Measurements from ENCODE around the gene JUNB. TPM values are rescaled to one million over a fixed set of nuclear protein-coding genes. Genes with fewer than 3 reads are reported as not detected.

Gene JUNB
- total and polyA plus RNA-seq, 2 of the 8 experiments (the other 6 are each of a cell fraction or from before 2014, with no cell fraction given) = 7.4 to 10.0 TPM

DNA sequence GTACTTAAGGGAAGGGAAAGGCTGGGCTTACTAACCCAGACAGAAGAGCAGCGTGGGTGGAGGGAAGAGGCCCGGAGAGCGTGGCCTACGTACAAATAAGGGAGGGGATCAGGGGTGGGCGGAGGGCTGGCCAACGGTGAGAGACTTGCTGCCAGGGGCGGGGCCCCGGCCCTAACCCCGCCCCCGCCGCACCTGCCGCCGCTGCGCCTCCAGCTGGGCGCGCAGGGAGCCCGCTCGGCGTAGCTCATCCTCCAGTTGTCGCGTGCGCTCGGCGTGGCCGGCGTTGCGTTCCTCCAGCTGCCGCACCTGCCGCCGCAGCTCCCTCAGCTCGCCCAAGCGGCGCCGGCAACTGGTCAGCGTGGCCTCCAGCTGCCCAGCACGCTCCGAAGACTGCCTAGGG is 21.6 kb upstream of the JUNB start (continued):
- TF ChIP-seq, protein P1, sequence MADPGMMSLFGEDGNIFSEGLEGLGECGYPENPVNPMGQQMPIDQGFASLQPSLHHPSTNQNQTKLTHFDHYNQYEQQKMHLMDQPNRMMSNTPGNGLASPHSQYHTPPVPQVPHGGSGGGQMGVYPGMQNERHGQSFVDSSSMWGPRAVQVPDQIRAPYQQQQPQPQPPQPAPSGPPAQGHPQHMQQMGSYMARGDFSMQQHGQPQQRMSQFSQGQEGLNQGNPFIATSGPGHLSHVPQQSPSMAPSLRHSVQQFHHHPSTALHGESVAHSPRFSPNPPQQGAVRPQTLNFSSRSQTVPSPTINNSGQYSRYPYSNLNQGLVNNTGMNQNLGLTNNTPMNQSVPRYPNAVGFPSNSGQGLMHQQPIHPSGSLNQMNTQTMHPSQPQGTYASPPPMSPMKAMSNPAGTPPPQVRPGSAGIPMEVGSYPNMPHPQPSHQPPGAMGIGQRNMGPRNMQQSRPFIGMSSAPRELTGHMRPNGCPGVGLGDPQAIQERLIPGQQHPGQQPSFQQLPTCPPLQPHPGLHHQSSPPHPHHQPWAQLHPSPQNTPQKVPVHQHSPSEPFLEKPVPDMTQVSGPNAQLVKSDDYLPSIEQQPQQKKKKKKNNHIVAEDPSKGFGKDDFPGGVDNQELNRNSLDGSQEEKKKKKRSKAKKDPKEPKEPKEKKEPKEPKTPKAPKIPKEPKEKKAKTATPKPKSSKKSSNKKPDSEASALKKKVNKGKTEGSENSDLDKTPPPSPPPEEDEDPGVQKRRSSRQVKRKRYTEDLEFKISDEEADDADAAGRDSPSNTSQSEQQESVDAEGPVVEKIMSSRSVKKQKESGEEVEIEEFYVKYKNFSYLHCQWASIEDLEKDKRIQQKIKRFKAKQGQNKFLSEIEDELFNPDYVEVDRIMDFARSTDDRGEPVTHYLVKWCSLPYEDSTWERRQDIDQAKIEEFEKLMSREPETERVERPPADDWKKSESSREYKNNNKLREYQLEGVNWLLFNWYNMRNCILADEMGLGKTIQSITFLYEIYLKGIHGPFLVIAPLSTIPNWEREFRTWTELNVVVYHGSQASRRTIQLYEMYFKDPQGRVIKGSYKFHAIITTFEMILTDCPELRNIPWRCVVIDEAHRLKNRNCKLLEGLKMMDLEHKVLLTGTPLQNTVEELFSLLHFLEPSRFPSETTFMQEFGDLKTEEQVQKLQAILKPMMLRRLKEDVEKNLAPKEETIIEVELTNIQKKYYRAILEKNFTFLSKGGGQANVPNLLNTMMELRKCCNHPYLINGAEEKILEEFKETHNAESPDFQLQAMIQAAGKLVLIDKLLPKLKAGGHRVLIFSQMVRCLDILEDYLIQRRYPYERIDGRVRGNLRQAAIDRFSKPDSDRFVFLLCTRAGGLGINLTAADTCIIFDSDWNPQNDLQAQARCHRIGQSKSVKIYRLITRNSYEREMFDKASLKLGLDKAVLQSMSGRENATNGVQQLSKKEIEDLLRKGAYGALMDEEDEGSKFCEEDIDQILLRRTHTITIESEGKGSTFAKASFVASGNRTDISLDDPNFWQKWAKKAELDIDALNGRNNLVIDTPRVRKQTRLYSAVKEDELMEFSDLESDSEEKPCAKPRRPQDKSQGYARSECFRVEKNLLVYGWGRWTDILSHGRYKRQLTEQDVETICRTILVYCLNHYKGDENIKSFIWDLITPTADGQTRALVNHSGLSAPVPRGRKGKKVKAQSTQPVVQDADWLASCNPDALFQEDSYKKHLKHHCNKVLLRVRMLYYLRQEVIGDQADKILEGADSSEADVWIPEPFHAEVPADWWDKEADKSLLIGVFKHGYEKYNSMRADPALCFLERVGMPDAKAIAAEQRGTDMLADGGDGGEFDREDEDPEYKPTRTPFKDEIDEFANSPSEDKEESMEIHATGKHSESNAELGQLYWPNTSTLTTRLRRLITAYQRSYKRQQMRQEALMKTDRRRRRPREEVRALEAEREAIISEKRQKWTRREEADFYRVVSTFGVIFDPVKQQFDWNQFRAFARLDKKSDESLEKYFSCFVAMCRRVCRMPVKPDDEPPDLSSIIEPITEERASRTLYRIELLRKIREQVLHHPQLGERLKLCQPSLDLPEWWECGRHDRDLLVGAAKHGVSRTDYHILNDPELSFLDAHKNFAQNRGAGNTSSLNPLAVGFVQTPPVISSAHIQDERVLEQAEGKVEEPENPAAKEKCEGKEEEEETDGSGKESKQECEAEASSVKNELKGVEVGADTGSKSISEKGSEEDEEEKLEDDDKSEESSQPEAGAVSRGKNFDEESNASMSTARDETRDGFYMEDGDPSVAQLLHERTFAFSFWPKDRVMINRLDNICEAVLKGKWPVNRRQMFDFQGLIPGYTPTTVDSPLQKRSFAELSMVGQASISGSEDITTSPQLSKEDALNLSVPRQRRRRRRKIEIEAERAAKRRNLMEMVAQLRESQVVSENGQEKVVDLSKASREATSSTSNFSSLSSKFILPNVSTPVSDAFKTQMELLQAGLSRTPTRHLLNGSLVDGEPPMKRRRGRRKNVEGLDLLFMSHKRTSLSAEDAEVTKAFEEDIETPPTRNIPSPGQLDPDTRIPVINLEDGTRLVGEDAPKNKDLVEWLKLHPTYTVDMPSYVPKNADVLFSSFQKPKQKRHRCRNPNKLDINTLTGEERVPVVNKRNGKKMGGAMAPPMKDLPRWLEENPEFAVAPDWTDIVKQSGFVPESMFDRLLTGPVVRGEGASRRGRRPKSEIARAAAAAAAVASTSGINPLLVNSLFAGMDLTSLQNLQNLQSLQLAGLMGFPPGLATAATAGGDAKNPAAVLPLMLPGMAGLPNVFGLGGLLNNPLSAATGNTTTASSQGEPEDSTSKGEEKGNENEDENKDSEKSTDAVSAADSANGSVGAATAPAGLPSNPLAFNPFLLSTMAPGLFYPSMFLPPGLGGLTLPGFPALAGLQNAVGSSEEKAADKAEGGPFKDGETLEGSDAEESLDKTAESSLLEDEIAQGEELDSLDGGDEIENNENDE (IDR thresholded peaks at IDR 0.05; ENCODE audit: insufficient replicate concordance, low read length) = no peak
- TF ChIP-seq HDAC6 (IDR thresholded peaks at IDR 0.05; ENCODE audit: low read depth, low read length) (no peak), YY1 (IDR thresholded peaks at IDR 0.05; ENCODE audit: low read depth, low read length) (no peak), POLR2AphosphoS5 (IDR thresholded peaks at IDR 0.05; ENCODE audit: low read depth, low read length) (peak; percentile 77; the same call in 1 of the 2 replicates), CBX5 (IDR thresholded peaks at IDR 0.05; ENCODE audit: low read depth, low read length) (no peak), SP2 (IDR thresholded peaks at IDR 0.05; ENCODE audit: low read length) (no peak), CEBPB (IDR thresholded peaks at IDR 0.05; ENCODE audit: low read depth, low read length) (no peak), SIX5 (IDR thresholded peaks at IDR 0.05; ENCODE audit: low read depth, low read length) (no peak)
- TF ChIP-seq, protein P2, sequence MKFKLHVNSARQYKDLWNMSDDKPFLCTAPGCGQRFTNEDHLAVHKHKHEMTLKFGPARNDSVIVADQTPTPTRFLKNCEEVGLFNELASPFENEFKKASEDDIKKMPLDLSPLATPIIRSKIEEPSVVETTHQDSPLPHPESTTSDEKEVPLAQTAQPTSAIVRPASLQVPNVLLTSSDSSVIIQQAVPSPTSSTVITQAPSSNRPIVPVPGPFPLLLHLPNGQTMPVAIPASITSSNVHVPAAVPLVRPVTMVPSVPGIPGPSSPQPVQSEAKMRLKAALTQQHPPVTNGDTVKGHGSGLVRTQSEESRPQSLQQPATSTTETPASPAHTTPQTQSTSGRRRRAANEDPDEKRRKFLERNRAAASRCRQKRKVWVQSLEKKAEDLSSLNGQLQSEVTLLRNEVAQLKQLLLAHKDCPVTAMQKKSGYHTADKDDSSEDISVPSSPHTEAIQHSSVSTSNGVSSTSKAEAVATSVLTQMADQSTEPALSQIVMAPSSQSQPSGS (IDR thresholded peaks at IDR 0.05; ENCODE audit: low read length) = no peak
- TF ChIP-seq, protein P3, sequence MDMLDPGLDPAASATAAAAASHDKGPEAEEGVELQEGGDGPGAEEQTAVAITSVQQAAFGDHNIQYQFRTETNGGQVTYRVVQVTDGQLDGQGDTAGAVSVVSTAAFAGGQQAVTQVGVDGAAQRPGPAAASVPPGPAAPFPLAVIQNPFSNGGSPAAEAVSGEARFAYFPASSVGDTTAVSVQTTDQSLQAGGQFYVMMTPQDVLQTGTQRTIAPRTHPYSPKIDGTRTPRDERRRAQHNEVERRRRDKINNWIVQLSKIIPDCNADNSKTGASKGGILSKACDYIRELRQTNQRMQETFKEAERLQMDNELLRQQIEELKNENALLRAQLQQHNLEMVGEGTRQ (IDR thresholded peaks at IDR 0.05; ENCODE audit: low read length) = no peak
